ENCODE results near the gene BEND7.
"Not testable (repeated sequence)": the region's sequence is repeated elsewhere in the genome, so short reads cannot be mapped to it uniquely, and the experiment has no call there.

The BEND7 gene

DNA sequence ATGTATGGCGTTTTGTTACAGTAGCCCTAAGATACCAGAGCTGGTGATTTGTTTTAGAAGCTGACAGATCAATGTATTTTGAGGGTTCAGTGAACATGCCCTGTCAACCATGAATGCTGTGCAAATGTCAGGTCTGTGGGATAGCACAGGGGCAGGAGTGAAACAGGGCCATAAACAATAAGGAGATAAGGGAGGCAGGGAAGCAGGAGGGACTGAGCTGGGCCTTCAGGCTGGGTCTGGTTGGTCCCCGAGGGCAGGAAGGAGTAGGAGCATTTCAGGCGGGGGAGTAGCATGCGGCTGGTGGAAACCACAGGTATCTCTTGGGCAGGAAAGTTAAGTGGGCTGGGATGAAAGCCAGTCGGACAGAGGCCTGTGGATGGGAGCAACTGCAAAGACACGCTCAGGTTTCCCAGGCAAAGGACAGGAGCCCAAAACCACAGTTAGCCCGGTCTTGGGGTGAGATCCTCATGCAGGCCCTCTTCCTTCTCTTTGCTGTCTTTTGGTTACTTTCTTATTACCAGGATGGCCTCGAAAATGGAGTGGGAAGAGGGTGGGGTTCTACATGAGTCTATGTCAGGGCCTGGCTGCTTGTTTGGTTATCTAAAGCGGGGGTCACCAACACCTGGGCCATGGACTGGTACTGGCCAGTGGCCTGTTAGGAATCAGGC lies 111.2 kb downstream of the BEND7 start:
- no peak for FAIRE-seq

DNA sequence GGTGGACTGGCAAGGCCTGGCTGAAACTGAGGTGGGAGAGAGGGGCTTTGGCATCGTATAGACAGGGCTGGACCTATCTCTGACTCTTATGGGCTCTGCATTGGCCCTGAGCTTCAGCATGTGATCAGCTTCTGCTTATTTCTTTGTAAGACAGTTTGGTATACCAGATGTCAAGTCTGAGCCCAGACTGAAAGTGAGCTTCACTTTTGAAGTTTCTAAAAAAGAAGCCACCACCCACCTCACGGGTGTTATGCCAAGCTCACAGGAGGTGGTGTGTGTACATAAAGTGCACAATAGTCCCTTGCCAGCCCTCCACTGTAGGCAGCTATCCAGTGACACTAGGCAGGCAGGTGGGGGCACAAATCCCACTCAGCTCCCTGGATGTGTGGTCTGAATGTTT lies 112.1 kb downstream of the BEND7 start:
- FAIRE-seq, result no peak

DNA sequence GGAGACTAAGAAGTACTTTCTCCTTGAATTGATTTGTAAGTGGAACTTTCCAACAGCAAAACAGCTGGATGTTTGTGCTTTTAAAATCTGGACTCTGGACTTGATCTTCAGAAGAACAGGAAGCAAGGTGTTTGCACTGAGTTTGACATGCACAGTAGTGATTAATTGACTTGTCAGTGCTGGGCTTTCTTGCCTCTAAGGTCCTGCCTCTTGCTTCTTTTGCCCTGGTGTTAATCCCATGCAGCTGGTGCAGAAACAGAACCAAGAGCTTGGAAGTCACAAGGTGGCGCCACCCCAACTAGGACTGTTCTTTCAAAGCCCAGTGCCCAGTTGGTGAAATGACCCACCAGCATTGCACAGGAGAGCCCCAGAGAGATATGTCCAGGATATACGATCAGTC lies 114.0 kb downstream of the BEND7 start:
- no peak for FAIRE-seq

DNA sequence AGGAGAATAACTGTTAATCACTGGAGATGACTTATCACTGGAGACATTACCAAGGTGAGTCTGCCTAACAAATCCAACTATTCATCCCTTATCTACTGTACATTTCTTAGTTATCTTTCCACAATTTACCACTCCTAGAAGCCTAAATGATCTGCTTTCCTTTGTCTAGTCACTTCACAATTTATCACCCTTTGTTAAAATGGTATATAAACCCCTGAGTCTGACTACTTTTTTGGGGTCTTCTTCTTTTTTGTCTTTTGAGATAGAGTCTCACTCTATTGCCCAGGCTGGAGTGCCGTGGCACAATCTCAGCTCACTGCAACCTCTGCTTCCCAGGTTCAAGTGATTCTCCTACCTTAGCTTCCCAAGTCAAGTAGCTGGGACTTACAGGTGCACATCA lies 114.7 kb downstream of the BEND7 start:
- no peak for FAIRE-seq

DNA sequence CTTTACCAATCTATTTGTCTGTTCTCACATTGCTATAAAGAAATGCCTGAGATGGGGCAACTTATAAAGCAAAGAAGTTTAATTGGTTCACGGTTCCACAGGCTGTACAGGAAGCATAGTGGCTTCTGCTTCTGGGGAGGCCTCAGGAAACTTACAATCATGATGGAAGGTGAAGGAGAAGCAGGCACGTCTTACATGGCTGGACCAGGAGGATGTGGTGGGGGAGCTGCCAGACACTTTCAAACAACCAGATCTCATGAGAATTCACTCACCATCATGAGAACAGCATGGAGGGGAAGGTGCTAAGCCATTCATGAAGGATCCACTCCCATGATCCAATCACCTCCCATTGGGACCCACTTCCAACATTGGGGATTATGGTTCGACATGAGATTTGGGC lies 115.9 kb downstream of the BEND7 start:
- FAIRE-seq, result no peak

DNA sequence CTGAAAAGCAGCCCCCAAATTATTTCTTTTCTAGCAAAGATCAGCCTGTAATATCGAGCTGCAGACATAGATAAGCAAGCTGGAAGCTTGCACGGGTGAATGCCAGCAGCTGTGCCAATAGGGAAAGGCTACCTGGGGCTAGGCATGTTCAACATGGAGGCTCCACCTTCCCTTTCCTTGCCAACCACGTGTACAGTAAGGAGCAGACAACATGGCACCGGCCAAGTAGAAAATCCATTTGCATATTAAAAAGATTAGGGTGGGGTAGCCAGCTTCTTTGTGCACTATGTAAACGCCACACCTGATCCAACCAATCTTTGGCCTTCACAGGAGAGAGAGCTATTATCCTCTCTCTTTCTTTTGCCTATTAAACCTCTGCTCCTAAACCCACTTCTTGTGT lies 124.0 kb downstream of the BEND7 start:
- FAIRE-seq, result no peak

DNA sequence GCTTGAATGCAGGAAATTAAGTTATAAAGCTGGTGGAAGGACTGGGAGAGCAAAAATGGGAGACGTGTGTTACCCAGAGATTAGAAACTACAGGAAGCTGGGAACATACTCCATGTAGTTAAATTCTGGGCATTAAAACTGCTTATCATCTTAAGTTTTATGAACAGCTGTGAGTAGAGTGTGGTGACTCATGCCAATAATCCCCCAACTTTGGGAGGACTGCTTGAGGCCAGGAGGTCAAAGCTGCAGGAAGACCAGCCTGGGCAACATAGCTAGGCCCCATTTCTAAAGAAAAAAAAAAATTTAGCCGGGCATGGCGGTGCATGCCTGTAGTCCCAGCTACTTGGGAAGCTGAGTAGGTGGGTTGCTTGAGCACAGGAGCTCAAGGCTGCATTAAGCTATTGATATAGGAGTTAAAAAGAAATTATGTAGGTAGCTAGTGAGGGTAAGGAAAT lies 124.5 kb downstream of the BEND7 start:
- FAIRE-seq, result no peak

DNA sequence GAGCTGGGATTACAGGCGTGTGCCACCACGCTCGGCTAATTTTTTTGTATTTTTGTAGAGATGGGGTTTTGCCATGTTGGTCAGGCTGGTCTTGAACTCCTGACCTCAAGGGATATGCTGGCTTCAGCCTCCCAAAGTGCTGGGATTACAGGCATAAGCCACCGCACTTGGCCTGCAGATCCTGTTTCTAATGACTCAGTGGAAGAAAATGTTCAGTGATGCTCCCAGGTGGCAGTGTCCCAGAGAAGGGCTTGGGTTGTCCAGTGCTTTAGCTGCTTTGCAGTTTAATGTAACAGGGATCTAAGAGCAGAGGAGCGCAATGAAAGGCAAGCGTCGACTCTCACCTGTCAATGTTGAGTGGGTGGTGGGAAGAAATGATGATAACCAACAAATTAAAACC lies 125.4 kb downstream of the BEND7 start:
- not testable (repeated sequence) for FAIRE-seq

DNA sequence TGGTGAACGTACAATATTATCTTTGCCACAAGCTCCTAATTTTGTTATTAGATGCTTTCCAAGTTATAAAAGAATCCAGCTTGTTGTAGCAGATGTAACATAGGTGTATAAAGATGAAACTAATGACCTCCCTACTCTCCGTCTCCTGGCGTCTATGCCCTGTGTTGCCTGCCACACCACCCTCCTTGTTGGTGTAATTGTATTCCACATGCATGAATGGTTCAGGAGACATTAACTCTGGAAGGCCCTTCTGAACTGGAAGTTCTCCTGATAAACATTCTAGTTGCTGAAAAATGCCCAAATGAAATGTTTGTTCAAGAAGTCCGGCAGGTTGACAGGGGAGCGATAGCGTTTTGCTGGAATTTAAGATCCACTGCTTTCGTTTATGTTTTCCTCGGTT lies 126.8 kb downstream of the BEND7 start:
- no peak for FAIRE-seq

DNA sequence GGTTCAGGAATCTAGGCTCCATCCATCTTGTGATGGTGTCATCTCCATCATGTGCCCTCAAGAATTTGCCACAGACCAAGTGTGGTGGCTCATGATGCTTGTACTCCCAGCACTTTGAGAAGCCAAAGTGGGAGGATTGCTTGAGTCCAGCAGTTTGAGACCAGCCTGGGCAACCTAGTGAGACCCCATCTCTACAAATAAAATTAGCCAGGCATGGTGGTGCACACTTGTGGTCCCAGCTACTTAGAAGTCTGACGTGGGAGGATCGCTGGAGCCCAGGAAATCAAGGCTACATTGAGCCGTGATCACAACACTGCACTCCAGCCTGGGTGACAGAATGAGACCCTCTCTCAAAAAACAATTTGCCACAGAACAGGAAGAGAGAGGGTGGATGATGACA lies 127.7 kb downstream of the BEND7 start:
- FAIRE-seq, result no peak

DNA sequence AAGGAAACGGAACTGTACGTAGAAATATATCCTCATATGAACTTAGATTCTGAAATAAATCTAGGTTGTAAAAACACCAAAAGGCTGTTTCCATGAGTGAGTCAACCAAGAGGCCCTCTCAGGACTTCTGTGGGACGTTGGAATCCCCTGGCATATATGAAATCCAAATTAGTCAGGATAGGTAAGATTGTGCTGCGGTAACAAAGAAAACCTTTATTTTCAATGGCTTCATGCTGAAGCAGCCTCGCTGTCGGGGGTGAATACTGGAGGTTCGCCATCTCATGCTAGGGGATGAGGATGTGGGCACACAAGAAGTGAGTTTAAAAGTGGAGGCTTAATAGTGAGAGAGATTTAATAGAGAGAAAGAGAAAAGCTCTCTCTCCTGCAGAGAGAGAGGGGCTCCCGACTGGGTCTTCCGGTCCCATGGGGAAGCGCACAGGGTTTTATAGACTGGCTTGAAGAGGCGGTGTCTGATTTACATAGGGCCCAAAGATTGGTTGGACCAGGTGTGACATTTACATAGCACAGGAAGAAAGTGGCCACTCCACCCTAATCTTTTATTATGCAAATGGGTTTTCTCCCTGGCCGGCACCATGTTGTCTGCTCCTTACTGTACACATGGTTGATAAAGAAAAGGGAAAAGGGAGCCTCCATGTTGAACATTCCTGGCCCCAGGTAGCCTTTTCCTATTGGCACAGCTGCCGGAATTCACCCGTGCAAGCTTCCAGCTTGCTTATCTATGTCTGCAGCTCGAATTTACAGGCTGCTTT lies 128.4 kb downstream of the BEND7 start:
- no peak for FAIRE-seq

DNA sequence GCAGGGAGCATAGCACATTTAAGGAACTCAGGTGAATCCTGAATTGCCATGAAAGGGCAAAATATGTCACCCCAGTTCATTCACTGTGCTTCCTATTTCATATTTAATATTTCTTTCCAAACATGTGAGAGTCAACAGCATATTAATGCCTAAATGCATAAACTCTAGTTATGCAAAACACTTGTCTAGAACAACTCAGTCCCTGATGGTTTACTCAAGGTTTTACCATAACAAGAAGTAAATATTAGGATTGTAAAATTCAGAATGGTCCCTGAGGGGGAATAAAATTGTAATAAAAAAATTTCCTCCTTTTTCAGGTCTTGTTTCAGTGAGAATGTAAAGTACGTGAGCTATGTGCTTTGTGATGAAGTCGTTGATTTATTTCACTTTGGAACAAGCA lies 129.1 kb downstream of the BEND7 start:
- FAIRE-seq, result no peak

DNA sequence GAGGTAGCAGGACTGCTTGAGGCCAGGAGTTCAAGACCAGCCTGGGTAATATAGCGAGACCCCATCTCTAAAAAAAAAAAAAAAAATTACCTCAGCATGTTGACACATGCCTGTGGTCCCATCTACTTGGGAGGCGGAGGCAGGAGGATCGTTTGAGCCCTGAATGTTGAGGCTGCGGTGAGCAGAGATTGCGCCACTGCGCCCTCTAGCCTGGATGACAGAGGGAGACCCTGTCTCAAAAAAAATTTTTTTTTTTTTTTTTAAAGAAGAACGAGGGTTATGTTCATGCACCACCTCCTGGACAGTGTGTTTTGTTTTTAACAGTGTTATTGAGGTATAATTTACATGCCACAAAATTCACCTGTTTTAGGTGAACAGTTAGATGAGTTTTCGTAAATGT lies 129.6 kb downstream of the BEND7 start:
- no peak for FAIRE-seq

DNA sequence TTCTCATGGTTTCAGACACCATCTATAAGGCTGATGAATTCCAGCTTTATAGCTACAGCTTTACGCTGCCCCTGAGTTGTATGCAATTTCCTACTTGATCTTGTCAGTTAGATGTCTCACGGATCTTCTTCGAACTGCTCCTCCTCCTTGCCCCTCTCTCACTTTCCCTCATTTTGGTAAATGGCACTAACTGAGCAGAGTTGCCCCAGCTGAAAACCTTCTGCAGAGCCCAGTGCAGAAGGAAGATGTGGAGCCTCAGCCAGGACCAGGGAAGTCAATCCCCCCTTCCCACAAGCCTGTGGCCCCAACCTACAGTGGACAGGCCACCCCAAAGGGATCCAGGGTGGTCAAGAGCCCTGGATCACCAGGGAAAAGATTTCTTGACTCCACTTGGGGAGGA lies 131.8 kb downstream of the BEND7 start:
- no peak for FAIRE-seq

DNA sequence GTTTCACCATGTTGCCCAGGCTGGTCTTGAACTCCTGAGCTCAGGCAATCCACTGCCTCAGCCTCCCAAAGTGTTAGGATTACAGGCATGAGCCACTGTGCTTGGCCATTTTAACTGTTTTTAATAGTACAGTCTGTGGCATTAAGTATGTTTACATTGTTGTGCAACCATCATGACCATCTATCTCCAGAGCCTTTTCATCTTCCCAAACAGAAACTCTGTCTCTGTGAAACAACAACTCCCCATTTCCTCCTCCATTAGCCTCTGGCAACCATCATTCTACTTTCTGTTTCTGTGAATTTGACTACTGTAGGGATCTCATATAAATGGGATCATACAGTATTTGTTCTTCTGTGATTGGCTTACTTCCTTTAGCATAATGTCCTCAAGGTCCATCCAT lies 132.4 kb downstream of the BEND7 start:
- no peak for FAIRE-seq

DNA sequence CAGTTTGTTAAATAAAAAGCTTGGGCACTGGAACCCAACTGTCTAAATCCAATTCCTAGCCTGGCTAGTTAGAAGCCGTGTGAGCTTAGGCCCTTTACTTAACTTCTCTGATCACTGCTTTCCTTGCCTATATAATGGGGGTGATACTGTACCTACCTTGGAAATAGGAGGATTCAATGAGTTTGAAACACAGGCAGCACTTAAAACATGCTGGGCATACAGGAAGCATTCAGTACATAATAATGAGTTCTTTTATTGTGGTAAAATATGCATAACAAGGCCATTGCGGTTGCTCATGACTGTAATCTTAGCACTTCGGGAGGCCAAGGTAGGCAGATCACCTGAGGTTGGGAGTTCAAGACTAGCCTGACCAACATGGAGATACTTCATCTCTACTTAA lies 133.3 kb downstream of the BEND7 start:
- no peak for FAIRE-seq

DNA sequence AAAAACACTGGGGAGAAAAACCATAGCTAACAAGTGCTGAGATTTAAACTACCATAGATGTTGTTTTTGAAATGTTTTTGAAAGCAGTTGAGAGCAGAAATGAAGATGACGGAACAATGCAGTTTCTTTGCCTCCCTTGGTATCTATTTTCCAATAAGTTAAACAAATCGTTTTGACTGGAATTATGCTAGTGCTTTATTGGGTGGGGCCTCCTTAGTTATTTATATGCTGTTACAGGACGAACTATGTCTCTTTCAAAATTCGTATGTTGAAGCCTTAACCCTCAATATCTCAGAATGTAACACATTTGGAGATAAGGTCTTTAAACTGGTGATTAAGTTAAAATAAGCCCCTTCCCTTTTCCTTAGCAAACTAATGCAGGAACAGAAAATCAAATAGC lies 135.2 kb downstream of the BEND7 start:
- no peak for FAIRE-seq

DNA sequence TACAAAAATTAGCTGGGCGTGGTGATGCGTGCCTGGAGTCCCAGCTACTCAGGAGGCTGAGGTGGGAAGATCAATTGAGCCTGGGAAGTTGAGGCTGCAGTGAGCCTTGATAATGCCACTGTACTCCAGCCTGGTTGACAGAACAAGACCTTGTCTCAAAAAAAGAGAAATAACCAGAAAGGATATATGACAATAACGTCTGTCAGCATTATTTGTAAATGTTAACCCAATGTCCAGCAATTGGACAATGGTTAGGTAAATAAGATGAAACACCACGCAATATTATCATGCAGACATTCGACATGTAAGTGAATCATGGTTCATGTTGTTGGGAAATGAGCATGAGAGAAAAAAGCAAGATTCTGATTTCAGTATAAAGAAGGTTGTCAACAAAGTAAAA lies 136.1 kb downstream of the BEND7 start:
- FAIRE-seq, result no peak

Data from G401.6 (cell line).